Measurements from ENCODE around the gene GALNT18. TPM values are rescaled to one million over a fixed set of nuclear protein-coding genes. Genes with fewer than 3 reads are reported as not detected.

Gene GALNT18
- total and polyA plus RNA-seq, 7 donors, result 4.6 to 32.4 (median 8.3) TPM

GRCh38 chr11:11239959-11240358 lies 381.8 kb downstream of the GALNT18 start:
- TF ChIP-seq CTCF (IDR thresholded peaks at IDR 0.05), result no peak

GRCh38 chr11:11237070-11237832 lies 384.6 kb downstream of the GALNT18 start:
- WGBS, 3 donors, result 79 to 82% (median 81%) methylated on average over 7 of the region's 7 CpGs
- Histone ChIP-seq H3K36me3 (ENCODE audit: insufficient read depth in 1 of 2, low read depth in 1 of 2) (no peaks in the 10 kb centered on the region), H3K27me3 (ENCODE audit: insufficient read depth in 3 of 3, low read length in 2 of 3) (no peaks in the 10 kb centered on the region), H3K4me1 (no peaks in the 10 kb centered on the region), H3K27ac (no peak overlapping the region), H3K4me3 (no peak overlapping the region), H3K9me3 (no peaks in the 10 kb centered on the region)
- TF ChIP-seq CTCF (IDR thresholded peaks at IDR 0.05), result no peak
- intact Hi-C loops (cut with DNase I), result no loop called here
- DNase-seq, result no peak
- ATAC-seq, result no peak

More at GRCh38 chr11:11239959-11240358, 381.8 kb downstream of the GALNT18 start:
- no peaks in the 10 kb centered on the region for H3K27me3 ChIP-seq (ENCODE audit: insufficient read depth in 3 of 3, low read length in 2 of 3)
- H3K27ac ChIP-seq, result no peak overlapping the region
- DNase-seq (no peak), ATAC-seq (no peak)
- H3K9me3 ChIP-seq, result no peaks in the 10 kb centered on the region
- H3K4me3 ChIP-seq, result no peak overlapping the region
- no peaks in the 10 kb centered on the region for H3K36me3 ChIP-seq (ENCODE audit: insufficient read depth in 1 of 2, low read depth in 1 of 2)
- WGBS, 3 donors, result 84 to 87% (median 87%) methylated on average over 1 of the region's 1 CpG
- no peaks in the 10 kb centered on the region for H3K4me1 ChIP-seq
- intact Hi-C loops (cut with DNase I), result no loop called here

GRCh38 chr11:11236498-11237059 lies 385.2 kb downstream of the GALNT18 start:
- intact Hi-C loops (cut with DNase I), result no loop called here
- Histone ChIP-seq H3K27me3 (ENCODE audit: insufficient read depth in 3 of 3, low read length in 2 of 3) (no peaks in the 10 kb centered on the region), H3K4me3 (no peak overlapping the region), H3K4me1 (no peaks in the 10 kb centered on the region), H3K9me3 (no peaks in the 10 kb centered on the region), H3K36me3 (ENCODE audit: insufficient read depth in 1 of 2, low read depth in 1 of 2) (no peaks in the 10 kb centered on the region), H3K27ac (no peak overlapping the region)
- WGBS, 3 donors, result 68 to 84% (median 78%) methylated on average over 4 of the region's 4 CpGs
- TF ChIP-seq CTCF (IDR thresholded peaks at IDR 0.05), result no peak
- ATAC-seq, result no peak
- no peak for DNase-seq

- Histone ChIP-seq H3K27me3 (ENCODE audit: insufficient read depth in 3 of 3, low read length in 2 of 3) (no peaks in the 10 kb centered on the region), H3K36me3 (ENCODE audit: insufficient read depth in 1 of 2, low read depth in 1 of 2) (peaks cover 0 to 1% of the 10 kb centered on the region in 2 donors), H3K9me3 (no peaks in the 10 kb centered on the region), H3K4me1 (no peaks in the 10 kb centered on the region), H3K4me3 (no peak overlapping the region), H3K27ac (no peak overlapping the region)
- WGBS, 3 donors, result 67 to 80% (median 77%) methylated on average over 5 of the region's 5 CpGs
- no peak for ATAC-seq
- no peak for TF ChIP-seq CTCF (IDR thresholded peaks at IDR 0.05)
- DNase-seq, result no peak
- intact Hi-C loops (cut with DNase I), result no loop called here
Measured at GRCh38 chr11:11231763-11232162, 390.0 kb downstream of the GALNT18 start.
